NCI-H2196 (cell line): ENCODE results near the gene RBFOX1.
A peak's percentile ranks its signal among the peaks of the same experiment; 100 is the strongest.

Source experiments
- DNase-seq: peaks from one replicate; lab custom pipeline; 2025; ENCODE audit not compliant: unreplicated experiment; lab: John Stamatoyannopoulos, UW

RBFOX1 gene

GRCh38 chr16:7372095-7372494, 39.5 kb downstream of the RBFOX1 start:
- DNase-seq, result no peak

GRCh38 chr16:7373776-7374175, 41.1 kb downstream of the RBFOX1 start:
- no peak for DNase-seq

- no peak for DNase-seq
These were observed 42.0 kb downstream of the RBFOX1 start for GRCh38 chr16:7374614-7375174.

DNA sequence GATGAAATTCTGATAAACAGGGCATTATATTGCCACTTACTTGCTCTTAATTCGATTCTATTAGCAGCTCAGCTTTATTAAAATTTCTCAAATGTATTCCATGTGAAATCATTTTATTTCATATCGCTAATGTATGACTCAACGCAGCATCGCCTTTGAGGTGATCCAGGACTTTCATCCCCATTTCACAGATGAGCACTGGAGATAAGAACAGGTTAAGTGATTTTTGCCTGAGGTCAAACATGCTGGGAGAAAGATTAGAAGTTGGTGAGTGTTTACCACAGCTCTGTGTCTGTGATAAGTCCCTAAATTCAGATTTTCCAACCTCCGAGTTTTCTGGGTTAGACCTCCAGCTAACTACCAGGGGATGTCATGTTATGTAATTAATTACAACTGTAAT, 43.6 kb downstream of the RBFOX1 start:
- DNase-seq, result no peak

DNA sequence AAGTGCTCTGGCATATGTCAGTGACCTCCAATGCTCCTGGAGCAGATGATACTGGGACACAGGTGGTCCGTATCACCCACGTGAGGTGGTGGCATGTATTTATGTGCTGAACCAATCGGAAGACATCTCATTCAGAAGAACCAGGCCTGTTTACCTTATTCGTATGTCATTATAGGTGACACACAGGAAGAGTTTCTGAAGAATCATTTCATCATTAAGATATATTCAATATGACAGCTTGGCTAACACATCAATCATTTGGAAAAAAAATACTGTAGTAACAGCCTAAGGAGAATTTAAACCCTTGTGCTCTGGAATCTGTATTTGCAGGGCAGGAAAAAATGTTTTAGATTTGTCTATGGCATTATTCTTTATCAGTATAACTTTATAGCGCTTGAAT, 44.6 kb downstream of the RBFOX1 start:
- DNase-seq, result no peak

DNA sequence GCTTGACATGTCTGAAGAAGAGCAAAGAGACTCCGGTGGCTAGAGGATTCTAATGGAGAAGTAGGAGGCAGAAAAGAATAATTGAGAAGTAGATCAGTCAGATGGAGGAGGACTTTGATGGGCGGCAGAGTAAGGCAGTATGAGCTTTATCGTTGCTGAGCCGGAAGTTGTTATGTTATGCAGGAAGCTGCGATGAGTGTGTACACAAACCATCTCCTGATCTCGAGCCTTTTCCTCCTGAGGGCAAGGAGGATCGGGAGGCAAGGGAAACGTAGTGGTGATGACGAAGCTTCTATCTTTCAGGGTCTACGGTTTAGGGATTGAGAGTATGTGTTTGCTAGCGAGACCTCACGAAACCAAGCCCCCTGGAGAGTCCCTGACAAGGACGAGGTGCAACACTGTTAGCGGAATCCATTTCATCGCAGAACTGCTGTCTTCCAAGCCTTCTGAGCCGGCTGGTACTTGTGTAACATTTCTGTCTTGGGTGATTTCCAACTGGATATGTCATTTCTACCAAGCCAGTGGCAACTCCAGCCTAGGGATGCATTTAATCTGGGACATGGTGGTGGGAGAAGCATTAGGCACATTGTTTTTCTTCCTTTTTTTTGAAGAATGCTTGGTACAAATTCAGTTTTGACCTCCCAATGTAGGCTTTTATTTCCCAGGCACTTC, 45.5 kb downstream of the RBFOX1 start:
- no peak for DNase-seq

DNA sequence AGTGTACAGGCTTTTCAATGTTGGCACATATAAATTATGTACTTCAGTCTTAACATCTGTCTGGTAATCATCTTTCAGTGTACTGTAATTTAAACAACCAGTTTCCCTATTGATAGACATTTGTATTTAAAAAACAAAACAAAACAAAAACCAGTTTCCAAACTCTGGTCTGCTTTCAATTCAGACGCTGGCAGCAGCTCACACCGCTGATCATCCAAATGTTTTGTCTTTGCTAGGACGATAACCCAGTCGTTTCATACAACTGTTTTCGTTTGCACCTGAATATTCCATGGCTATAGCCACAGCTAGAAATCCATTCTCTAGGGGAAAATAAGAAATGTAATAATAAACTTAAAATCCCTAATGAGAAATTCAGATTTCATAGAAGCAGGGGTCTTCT, 47.8 kb downstream of the RBFOX1 start:
- no peak for DNase-seq

DNA sequence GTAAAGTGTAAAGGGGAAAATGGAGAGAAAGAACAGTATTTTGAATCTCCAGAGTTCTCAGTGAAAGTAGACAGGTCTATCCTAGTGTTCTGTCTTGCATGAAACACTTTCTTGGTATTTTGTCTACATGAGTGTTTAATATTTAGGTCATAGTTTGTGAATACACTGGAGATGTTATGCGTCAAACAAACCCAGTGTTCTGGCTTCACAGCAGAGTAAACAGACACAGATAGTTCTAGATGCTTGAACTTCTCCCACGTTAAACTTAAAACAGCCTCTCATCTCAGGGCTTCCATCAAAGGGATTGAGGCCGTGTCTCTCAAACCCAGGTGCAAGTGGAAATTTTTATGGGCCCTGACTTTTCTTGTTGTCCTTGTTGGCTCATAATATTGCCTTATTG, 48.3 kb downstream of the RBFOX1 start:
- no peak for DNase-seq

- DNase-seq, result no peak
These were observed 49.0 kb downstream of the RBFOX1 start for GRCh38 chr16:7381671-7382070.

DNA sequence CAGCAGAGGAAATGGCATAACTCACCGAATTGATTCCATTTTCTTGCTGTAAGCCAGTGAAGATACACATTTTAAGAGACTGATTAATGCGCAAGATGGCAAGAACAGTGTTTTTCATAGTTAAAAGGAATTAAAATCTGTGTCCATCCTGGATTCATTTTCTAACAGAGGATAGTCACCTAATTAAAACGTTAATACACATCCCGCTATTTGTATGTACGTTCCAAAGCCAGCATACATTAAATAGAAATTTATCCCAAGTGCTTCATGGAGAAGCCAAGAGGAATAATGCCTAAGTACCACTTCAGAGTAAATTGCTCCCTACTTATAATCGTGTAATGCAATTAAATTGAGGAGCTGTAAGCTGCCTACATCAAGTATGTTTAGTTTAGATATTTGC, 49.9 kb downstream of the RBFOX1 start:
- no peak for DNase-seq

DNA sequence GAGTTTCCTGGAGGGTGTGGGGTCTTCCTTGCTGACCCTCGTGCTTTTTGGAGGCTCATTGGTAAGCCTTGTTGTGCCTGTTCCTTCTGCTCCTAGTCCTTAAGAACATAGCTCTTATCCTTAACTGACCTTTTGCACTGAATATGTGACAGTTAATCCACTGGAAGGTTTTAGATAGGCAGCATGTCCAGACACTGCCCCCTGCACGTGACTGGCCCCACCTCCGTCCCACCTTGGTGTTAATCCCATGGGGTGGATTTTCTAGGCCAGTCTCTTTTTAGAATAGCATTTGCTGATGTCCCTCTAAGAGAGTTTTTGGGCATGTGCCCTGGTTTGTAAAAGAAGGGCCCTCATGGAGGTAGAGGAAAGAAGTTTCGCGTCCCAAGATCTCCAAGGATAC, 58.3 kb downstream of the RBFOX1 start:
- no peak for DNase-seq

DNA sequence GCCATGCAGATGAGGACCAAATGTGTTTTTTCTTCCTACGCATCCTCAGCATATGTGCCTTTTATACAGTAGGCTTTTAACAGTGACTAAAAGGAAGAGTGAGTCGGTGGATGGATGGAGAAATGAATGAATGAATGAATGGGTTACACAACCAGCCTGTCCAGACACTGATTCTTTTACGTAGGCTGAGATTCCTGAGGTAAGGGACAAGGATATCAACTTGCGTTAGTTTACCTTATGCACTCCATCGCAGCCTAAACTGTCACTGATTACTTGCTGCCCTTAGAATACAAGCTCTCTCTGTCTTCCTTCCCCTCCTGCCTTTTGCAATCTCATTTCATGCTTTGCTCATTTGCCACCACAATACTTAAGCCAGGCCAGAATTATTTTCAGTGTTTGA, 59.0 kb downstream of the RBFOX1 start:
- no peak for DNase-seq

DNA sequence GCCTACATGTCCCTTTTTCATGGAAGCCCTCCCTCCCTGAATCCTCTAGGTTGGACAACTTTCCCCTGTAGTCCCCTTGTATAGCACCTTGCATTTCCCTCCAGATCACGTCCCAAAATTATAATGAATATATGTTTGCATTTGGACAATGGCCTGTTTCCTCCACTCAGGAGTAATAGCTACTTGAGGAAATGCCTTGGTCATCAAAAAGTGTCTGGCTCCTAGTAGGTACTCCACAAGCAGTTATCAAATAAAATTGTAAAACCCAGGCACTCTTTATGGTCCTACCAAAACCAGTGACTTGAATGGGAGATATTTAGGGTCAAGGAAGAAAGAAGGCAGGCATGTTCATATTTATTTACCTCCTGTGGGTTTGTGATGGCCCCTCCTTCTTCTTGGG, 59.6 kb downstream of the RBFOX1 start:
- no peak for DNase-seq

GRCh38 chr16:7393680-7394079, 61.0 kb downstream of the RBFOX1 start:
- no peak for DNase-seq

- DNase-seq, result no peak
These were observed 62.2 kb downstream of the RBFOX1 start for GRCh38 chr16:7394720-7395336.

DNA sequence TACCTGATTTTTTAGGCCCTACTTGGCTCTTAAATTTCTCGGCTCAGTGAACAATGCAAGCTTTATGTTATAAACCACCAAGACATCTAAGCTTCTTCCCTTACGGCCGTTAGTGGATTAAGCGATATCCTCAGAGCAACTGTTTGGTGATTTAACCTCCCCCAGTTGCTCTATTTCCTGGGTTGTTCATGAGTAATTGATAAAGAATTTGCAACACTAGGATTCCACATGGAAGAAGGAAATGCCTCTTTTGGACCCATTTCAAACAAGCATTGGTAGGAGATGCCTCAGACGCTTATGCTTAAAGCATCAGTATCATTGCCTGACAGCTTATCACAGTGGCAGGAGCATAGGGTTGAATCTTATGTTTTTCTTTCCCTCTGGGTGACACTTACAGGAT, 65.3 kb downstream of the RBFOX1 start:
- no peak for DNase-seq

DNA sequence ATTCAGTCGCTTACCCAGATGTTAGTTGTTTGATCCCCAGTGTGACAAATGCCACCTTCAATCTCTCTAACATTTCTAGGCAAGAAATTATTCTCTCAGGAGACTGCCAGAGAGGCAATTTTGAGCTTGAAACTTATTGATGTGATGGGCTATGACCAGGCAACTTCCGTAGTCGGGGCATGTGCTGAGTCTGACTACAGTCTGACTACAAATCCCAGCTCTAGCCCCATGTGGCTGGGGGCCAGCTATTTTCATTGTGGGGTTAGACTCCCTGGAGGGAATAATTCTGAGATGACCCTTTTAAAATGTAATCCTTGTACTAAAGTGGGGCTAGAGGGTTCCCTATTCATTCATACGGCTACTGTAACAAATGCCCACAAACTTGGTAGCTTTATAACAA, 65.9 kb downstream of the RBFOX1 start:
- no peak for DNase-seq

GRCh38 chr16:7399296-7399695, 66.7 kb downstream of the RBFOX1 start:
- no peak for DNase-seq

GRCh38 chr16:7400117-7400890, 67.7 kb downstream of the RBFOX1 start:
- DNase-seq, result no peak

GRCh38 chr16:7404217-7404616, 71.6 kb downstream of the RBFOX1 start:
- no peak for DNase-seq

GRCh38 chr16:7405166-7405565, 72.5 kb downstream of the RBFOX1 start:
- DNase-seq, result peak; percentile 29
